Trophoblast cell (in vitro differentiated cells and primary cell): Measurements from ENCODE around the gene HS3ST5.

Source experiments
- DNase-seq, 2 donors: peaks; one replicate each; pipeline ENCODE4 v3.0.0-alpha.2; 2016
- H2AFZ ChIP-seq: 2 replicates; pipeline ENCODE4 v1.6.1; 2013; ENCODE audit warnings: low read length, moderate library complexity, mild to moderate bottlenecking; ENCODE audit not compliant: insufficient read depth, poor library complexity
- H2AK5ac ChIP-seq: 2 replicates; pipeline ENCODE4 v1.6.1; 2013; ENCODE audit warnings: mild to moderate bottlenecking, low read length
- H2BK120ac ChIP-seq: 2 replicates; pipeline ENCODE4 v1.6.1; 2013; ENCODE audit warnings: low read length, mild to moderate bottlenecking, moderate library complexity; ENCODE audit not compliant: insufficient read depth, poor library complexity
- H2BK12ac ChIP-seq: 2 replicates; pipeline ENCODE4 v1.6.1; 2013; ENCODE audit warnings: mild to moderate bottlenecking, low read length, moderate library complexity
- H2BK5ac ChIP-seq: 2 replicates; pipeline ENCODE4 v1.6.1; 2013; ENCODE audit warnings: low read length, low read depth, moderate library complexity, mild to moderate bottlenecking; ENCODE audit not compliant: poor library complexity
- H3K14ac ChIP-seq: 2 replicates; pipeline ENCODE4 v1.6.1; 2013; ENCODE audit warnings: mild to moderate bottlenecking, low read length
- H3K18ac ChIP-seq: 2 replicates; pipeline ENCODE4 v1.6.1; 2013; ENCODE audit warnings: mild to moderate bottlenecking, low read length
- H3K23ac ChIP-seq: 2 replicates; pipeline ENCODE4 v1.6.1; 2013; ENCODE audit warnings: low read length
- H3K27ac ChIP-seq: 2 replicates; pipeline ENCODE4 v1.5.1; 2013; ENCODE audit warnings: low read depth, mild to moderate bottlenecking, inconsistent platforms, low read length, moderate library complexity
- H3K27me3 ChIP-seq: 2 replicates; pipeline ENCODE4 v1.6.1; 2013; ENCODE audit warnings: inconsistent platforms, mild to moderate bottlenecking, low read length, moderate library complexity; ENCODE audit not compliant: insufficient read depth
- H3K36me3 ChIP-seq, 2 experiments: 1 replicate in 1 of 2; 2 replicates in 1 of 2; pipeline ENCODE4 v1.6.1; 2013; ENCODE audit warnings: low read length in 2 of 2, mild to moderate bottlenecking in 2 of 2, moderate library complexity in 1 of 2; ENCODE audit not compliant: insufficient read depth in 2 of 2, control insufficient read depth in 1 of 2
- H3K4ac ChIP-seq: 2 replicates; pipeline ENCODE4 v1.6.1; 2013; ENCODE audit warnings: low read depth, mild to moderate bottlenecking, low read length, moderate library complexity
- H3K4me1 ChIP-seq, 2 experiments: 1 replicate in 1 of 2; 2 replicates in 1 of 2; pipeline ENCODE4 v1.6.1; 2013; ENCODE audit warnings: low read length in 2 of 2, mild to moderate bottlenecking in 2 of 2, moderate library complexity in 1 of 2; ENCODE audit not compliant: insufficient read depth in 2 of 2, control insufficient read depth in 1 of 2
- H3K4me2 ChIP-seq: 2 replicates; pipeline ENCODE4 v1.6.1; 2013; ENCODE audit warnings: inconsistent platforms, mild to moderate bottlenecking, low read length, moderate library complexity
- H3K4me3 ChIP-seq: 2 replicates; pipeline ENCODE4 v1.5.1; 2013; ENCODE audit warnings: mild to moderate bottlenecking, low read depth, low read length, inconsistent platforms
- H3K79me1 ChIP-seq: one replicate; pipeline ENCODE4 v1.6.1; 2013; ENCODE audit warnings: low read length
- H3K79me2 ChIP-seq: 2 replicates; pipeline ENCODE4 v1.6.1; 2013; ENCODE audit warnings: low read length, mild to moderate bottlenecking; ENCODE audit not compliant: control insufficient read depth, insufficient read depth, poor library complexity
- H3K9ac ChIP-seq: 2 replicates; pipeline ENCODE4 v1.6.1; 2013; ENCODE audit warnings: mild to moderate bottlenecking, low read length
- H3K9me3 ChIP-seq: 2 replicates; pipeline ENCODE4 v1.6.1; 2013; ENCODE audit warnings: low read depth, mild to moderate bottlenecking, control low read depth, inconsistent platforms, low read length; ENCODE audit not compliant: insufficient read depth
- H4K12ac ChIP-seq: 2 replicates; pipeline ENCODE4 v1.6.1; 2013; ENCODE audit warnings: low read depth, mild to moderate bottlenecking, low read length, moderate library complexity
- H4K8ac ChIP-seq: 2 replicates; pipeline ENCODE4 v1.6.1; 2013; ENCODE audit warnings: low read depth, mild to moderate bottlenecking, low read length, moderate library complexity
- H4K91ac ChIP-seq: one replicate; pipeline ENCODE4 v1.6.1; 2013; ENCODE audit warnings: low read depth, mild to moderate bottlenecking, low read length, moderate library complexity
- WGBS: extraction: QIAGEN DNeasy Blood & Tissue Kit; methylation state at CpG from one replicate; pipeline ENCODE4 v1.1.7; 2013; ENCODE audit warnings: missing lambda C conversion rate; ENCODE audit not compliant: insufficient read length, insufficient coverage; ENCODE audit errors: extremely low coverage; 5-methylcytosine and 5-hydroxymethylcytosine counted together

Gene HS3ST5

DNA sequence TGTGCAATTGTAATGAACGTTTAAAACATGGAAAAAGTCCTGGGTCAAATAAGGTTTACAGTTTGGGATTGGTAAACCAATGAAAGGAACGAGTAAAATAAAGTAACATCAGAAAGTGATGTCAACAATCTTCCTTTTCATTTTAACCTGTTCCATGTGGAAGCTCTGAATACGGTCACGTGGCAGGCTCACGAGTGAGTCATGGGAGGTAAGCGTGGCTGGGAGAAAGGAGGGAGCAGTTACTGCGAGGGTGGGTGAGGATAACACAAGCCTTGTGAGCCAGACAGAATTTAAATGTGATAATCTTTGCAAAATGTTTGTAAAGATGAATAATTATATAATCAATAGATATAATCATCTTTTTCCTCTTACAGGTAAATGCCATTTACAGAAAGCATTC lies 200.6 kb downstream of the HS3ST5 start:
- Histone ChIP-seq H2AK5ac (no peak overlapping the region), H3K4me3 (no peak overlapping the region), H4K12ac (no peak overlapping the region), H3K4me2 (no peak overlapping the region), H2BK12ac (no peak overlapping the region), H3K14ac (no peak overlapping the region), H3K36me3 (no peaks in the 10 kb centered on the region), H3K79me1 (no peaks in the 10 kb centered on the region), H2BK120ac (no peak overlapping the region), H4K91ac (no peak overlapping the region), H4K8ac (no peak overlapping the region), H3K23ac (no peak overlapping the region), H3K4ac (no peak overlapping the region), H2AFZ (no peak overlapping the region), H3K79me2 (no peaks in the 10 kb centered on the region), H3K27ac (no peak overlapping the region), H3K9me3 (peaks cover 3% of the 10 kb centered on the region), H3K18ac (no peak overlapping the region), H3K27me3 (no peaks in the 10 kb centered on the region), H3K4me1 (peaks cover 9 to 10% of the 10 kb centered on the region in 2 experiments), H2BK5ac (no peak overlapping the region), H3K9ac (no peak overlapping the region)
- WGBS, result no CpG with 5 or more reads among the region's 7 CpGs
- no peak for DNase-seq

- Histone ChIP-seq H3K4me1 (peaks cover 6 to 7% of the 10 kb centered on the region in 2 experiments), H3K79me2 (no peaks in the 10 kb centered on the region), H4K8ac (no peak overlapping the region), H3K79me1 (no peaks in the 10 kb centered on the region), H3K4me2 (no peak overlapping the region), H4K91ac (no peak overlapping the region), H3K23ac (no peak overlapping the region), H3K9ac (no peak overlapping the region), H4K12ac (no peak overlapping the region), H3K14ac (no peak overlapping the region), H3K18ac (no peak overlapping the region), H3K9me3 (no peaks in the 10 kb centered on the region), H2BK5ac (no peak overlapping the region), H2BK120ac (no peak overlapping the region), H3K36me3 (no peaks in the 10 kb centered on the region), H2AFZ (no peak overlapping the region), H2BK12ac (no peak overlapping the region), H2AK5ac (no peak overlapping the region), H3K27me3 (no peaks in the 10 kb centered on the region), H3K27ac (no peak overlapping the region), H3K4ac (no peak overlapping the region), H3K4me3 (no peak overlapping the region)
- WGBS, result 100% methylated on average over 1 of the region's 5 CpGs
- no peak for DNase-seq
Measured at GRCh38 chr6:114140416-114140815, 202.4 kb downstream of the HS3ST5 start.

DNA sequence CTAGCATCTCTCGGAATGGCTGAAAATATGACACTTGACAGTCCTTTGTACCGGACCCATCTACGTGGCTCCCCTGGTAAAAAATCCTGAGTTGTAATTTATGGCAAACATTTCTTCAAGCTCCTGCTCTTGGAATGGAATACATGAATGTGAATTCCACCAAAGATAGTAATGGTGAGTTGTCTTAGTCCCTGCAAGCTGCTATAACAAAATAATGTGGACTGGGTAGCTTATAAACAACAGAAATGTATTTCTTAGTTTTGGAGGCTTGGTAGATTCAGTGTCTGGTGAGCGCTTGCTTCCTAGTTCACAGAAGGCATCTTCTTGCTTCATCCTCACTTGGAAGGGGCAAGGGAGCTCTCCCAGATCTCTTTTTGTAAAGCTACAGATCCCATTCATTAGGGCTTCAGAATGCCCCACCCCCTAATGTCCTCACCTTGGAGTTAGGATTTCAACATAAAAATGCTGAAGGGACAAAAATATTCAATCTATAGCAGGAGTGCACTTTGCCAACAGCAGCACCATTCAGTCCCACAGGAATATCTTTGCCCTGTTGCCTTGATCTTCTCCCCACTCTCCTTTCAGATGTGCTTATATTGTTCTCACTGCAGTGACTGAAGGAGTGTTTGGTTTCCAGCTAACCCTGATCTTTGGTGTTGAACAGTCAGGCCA lies 204.1 kb downstream of the HS3ST5 start:
- no peak overlapping the region for H2BK5ac ChIP-seq
- no peak overlapping the region for H4K91ac ChIP-seq
- no peak overlapping the region for H3K14ac ChIP-seq
- H2AFZ ChIP-seq, result no peak overlapping the region
- no peak overlapping the region for H3K4me3 ChIP-seq
- no peaks in the 10 kb centered on the region for H3K79me1 ChIP-seq
- H3K4me2 ChIP-seq, result no peak overlapping the region
- H3K36me3 ChIP-seq, result no peaks in the 10 kb centered on the region
- no peak overlapping the region for H3K27ac ChIP-seq
- DNase-seq, result no peak
- H3K9me3 ChIP-seq, result no peaks in the 10 kb centered on the region
- H2BK120ac ChIP-seq, result no peak overlapping the region
- no peaks in the 10 kb centered on the region for H3K4me1 ChIP-seq
- no peak overlapping the region for H2AK5ac ChIP-seq
- H3K9ac ChIP-seq, result no peak overlapping the region
- no peak overlapping the region for H4K8ac ChIP-seq
- H3K4ac ChIP-seq, result no peak overlapping the region
- H3K23ac ChIP-seq, result no peak overlapping the region
- no peaks in the 10 kb centered on the region for H3K79me2 ChIP-seq
- no CpG with 5 or more reads among the region's 4 CpGs for WGBS
- no peaks in the 10 kb centered on the region for H3K27me3 ChIP-seq
- H2BK12ac ChIP-seq, result no peak overlapping the region
- H4K12ac ChIP-seq, result no peak overlapping the region
- H3K18ac ChIP-seq, result no peak overlapping the region

DNA sequence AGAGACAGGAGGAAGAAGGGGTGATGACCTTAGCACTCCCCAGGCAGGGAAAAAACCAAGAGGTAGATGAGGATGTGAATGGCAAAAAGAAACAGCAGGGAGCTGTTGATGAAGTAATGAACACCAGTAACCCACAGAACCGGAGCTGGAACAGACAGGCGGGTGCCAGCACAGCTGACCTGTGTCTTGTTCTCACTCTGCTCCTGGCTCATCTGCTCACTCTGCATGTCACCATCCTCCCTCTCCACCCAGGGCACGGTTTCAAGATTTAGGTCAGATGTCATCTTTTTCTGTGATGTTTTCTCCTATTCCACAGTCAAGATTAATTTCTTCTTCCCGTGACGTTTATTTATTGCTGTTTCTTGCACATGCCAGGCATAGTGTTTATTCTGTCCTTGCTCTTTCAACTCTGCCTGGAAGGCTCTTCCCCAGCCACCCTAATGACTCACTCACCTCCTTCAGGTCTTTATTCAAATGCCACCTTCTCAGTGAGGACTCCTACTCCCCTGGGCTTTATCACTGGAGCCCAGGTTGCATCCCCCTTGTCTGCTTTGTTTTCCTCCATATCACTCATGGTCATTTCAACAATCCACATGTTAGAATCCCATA lies 207.4 kb downstream of the HS3ST5 start:
- Histone ChIP-seq H3K4me1 (no peaks in the 10 kb centered on the region), H3K18ac (no peak overlapping the region), H3K23ac (no peak overlapping the region), H3K79me2 (no peaks in the 10 kb centered on the region), H2AK5ac (no peak overlapping the region), H3K79me1 (no peaks in the 10 kb centered on the region), H4K8ac (no peak overlapping the region), H2AFZ (no peak overlapping the region), H2BK120ac (no peak overlapping the region), H4K12ac (no peak overlapping the region), H2BK5ac (no peak overlapping the region), H3K36me3 (no peaks in the 10 kb centered on the region), H3K4me3 (no peak overlapping the region), H3K27ac (no peak overlapping the region), H3K27me3 (no peaks in the 10 kb centered on the region), H3K9me3 (no peaks in the 10 kb centered on the region), H3K4me2 (no peak overlapping the region), H3K14ac (no peak overlapping the region), H3K4ac (no peak overlapping the region), H4K91ac (no peak overlapping the region), H3K9ac (no peak overlapping the region), H2BK12ac (no peak overlapping the region)
- WGBS, result no CpG with 5 or more reads among the region's 5 CpGs
- no peak for DNase-seq
